NCI-H1092 treated with DMSO at 0.1 percent for 48 hours (cell line): Measurements from ENCODE around the gene CFAP221.

Source experiments
- DNase-seq: peaks from one replicate; lab custom pipeline; 2025; lab: John Stamatoyannopoulos, UW

The CFAP221 gene

DNA sequence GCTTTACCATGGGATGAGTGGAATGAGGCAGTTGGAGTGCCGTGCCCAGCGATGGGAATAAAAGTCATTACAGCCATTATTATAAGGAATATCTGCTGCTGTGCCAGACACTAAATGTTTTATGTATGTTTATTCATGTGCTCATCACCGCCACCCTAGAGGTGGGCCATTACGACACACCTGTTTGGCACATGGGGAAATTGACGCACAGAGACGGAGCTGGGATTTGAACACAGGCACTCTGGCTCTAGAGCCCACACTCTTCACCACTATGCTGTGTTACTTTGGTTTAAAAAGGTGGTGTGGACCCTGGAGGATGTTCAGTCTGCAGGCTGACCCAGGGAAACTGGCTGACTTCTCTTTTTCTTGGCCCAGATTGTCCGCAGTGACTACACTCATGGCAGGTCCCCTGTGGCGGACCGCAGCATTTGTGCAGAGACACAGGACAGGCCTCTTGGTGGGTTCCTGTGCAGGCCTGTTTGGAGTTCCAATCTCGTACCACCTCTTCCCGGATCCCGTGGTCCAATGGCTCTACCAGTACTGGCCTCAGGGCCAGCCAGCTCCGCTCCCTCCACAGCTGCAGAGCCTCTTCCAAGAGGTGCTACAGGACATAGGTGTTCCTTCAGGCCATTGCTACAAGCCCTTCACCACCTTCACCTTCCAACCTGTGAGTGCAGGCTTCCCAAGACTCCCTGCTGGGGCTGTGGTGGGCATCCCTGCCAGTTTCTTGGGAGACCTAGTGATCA is 136.4 kb downstream of the CFAP221 start:
- no peak for DNase-seq

DNA sequence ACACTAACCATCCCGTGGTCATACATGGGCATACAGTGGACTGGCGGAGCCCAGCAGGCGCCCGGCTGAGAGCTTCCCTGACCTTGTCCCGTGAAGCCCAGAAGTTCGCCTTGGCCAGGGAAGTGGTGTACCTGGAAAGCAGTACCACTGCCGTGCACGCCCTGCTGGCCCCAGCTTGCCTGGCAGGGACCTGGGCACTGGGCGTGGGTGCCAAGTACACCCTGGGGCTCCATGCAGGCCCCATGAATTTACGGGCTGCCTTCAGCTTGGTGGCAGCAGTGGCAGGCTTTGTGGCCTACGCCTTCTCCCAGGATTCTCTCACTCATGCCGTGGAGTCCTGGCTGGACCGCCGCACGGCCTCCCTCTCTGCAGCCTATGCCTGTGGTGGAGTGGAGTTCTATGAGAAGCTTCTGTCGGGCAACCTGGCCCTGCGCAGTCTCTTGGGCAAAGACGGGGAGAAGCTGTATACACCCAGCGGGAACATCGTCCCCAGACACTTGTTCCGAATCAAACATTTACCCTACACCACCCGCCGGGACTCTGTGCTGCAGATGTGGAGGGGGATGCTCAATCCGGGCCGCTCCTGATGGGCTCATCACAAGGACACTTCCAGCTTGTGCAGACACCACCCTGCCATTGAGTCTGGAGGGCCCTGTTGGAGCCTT is 137.1 kb downstream of the CFAP221 start:
- no peak for DNase-seq

- DNase-seq: no peak
Observed at GRCh38 chr2:119681868-119682220, 137.6 kb downstream of the CFAP221 start.

- no peak for DNase-seq
Observed at GRCh38 chr2:119682578-119682977, 138.3 kb downstream of the CFAP221 start.

- no peak for DNase-seq
Observed at GRCh38 chr2:119683074-119683712, 138.9 kb downstream of the CFAP221 start.

DNA sequence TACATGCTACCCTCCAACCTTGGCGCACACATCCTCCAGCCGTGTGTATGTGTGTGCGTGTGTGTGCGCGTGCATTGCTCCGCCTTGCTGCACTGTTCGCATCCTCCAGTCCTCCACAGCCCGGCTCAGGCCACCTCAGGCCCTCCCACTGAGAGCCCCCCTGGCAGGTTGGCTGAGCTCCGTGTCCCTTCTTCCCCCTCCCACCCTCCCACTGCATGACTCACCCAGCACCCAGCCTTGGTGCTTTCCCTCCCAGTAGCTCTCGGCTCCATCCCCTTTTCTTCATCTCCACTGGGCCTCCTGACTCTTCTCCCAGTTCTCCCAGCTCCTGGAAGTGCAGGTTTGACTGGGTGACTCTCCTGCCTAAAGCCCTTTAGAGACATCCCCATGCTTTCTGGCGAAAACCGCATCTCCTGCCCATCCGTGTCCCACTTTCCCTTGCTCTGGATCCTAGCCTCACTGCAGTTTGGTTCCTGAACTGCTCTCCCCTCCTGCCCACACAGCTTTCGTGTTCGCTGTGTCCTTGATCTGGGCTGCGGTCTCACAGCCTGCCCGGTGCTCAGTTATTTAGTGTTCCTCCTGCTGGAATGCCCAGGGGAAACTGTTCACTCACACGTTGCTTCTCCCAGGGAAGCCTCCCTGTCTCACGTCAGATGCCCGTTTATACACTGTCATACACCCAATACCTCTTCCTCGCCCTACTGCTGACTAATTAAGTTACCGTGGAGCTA is 139.6 kb downstream of the CFAP221 start:
- DNase-seq: no peak

GRCh38 chr2:119684518-119684917 is 140.3 kb downstream of the CFAP221 start:
- no peak for DNase-seq

DNA sequence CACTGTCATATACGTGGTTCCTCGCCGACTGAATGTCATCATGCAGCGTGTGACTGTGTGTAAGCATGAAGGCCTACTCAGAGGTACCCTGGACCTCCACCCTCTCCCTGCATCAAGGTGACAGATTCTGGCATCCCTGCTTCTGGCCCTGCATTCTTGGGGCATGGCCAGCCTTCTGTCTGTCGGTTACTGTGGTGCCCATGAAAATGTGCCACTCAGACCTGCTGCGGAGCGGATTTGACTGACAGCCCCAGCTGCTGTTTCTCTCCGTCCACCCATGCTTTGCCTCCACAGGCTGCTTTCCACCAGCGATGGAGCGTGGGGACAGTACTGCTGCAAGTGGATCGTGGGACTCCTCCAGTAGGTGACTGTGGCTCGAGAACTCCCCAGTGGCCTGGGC is 144.4 kb downstream of the CFAP221 start:
- DNase-seq: no peak

GRCh38 chr2:119689218-119689617 is 145.0 kb downstream of the CFAP221 start:
- no peak for DNase-seq

GRCh38 chr2:119691189-119691588 is 146.9 kb downstream of the CFAP221 start:
- no peak for DNase-seq

DNA sequence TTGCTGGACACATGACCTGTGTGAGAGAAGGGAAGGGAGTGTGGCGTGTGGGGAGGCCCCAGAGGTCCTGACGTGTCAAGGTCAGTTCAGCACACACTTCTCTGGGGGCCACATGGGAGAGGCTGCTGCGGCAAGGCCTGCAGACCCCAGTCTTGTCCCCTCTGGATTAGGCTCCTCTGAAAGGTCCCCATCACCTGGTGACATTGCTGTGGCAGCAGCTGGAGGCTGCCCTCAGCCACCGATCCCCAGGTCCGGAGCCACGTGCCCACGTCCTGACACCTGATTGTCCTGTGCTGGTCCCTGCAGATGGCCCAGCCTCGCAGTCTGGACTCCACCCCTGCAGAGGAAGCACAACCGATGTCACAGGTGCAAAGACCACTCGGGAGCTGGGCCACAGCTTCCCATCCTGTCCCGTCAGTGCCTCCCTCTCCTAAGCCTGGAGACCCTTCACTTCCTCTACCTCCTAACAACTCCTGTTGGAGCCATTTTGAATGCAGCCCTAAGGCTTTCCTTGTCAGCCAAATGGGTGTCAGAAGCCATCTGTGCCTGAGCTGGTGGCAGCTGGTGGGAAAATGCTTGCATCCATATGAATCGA is 147.5 kb downstream of the CFAP221 start:
- DNase-seq: no peak

DNA sequence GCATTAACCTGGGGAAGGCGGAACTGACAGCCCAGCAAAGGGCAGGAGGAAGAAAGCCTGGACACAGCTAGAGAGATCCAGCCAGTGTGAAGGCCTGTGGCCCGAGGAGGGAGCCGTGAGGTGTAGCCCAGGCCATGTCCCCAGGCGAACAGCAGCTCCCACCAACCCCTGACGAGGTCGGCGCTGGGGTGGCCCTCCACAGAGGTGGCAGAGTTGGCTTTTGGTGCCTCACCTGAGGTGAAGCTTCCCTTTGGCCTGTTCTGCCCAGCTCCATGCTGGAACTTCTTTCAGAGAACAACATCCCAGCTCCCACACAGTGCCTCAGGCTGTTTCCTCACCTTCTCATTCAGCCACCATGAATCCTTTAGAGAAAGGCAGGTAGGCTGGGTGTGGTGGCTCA is 148.1 kb downstream of the CFAP221 start:
- DNase-seq: no peak

DNA sequence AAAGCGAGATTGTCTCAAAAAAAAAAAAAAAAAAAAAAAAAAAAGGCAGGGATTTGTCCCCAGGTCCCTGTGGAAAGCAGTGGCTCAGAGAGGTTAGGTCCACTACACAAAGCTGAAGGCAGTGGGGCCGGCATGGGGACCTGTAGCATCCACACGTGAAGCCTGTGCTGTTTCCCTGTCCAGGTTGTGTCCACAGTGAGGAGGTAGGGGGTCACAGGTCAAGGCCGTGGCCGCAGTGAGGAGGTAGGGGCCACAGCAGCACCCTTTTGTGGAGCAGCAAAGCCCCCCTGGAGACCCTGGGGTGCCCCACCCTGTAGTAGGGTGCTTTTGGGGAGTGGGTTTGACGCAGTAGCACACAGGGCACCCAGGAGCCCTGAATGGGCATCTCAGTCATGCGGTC is 148.7 kb downstream of the CFAP221 start:
- no peak for DNase-seq

DNA sequence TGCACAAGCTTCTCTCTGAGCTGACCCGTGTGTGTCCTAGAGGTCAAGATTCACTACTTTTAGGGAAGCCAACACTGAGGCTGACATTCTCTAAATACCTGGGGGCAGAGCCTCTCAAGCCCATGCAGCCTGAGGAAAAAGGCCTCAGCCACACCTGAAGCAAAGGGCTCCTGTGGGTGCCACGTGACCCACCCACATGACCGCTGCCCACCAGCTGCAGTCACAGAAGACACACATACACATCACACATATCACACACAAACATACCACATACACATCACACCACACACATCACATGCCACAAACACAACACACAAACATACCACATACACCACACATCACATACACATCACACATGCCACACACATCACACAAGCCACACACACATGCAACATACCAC is 149.3 kb downstream of the CFAP221 start:
- DNase-seq: no peak

DNA sequence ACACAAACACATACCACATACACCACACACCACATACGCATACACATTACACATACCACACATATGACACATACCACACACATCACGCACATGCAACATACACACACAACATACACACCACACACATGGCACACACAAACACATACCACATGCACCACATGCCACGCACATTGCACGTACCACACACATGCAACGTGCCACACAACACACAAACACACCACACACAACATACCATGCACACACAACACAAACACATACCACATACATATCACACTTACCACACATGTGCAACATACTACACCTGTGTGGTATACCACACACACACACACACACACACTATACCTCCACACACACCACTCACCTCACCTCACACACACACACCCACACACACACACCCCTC is 149.7 kb downstream of the CFAP221 start:
- DNase-seq: no peak

GRCh38 chr2:119694470-119694844 is 150.2 kb downstream of the CFAP221 start:
- DNase-seq: no peak

DNA sequence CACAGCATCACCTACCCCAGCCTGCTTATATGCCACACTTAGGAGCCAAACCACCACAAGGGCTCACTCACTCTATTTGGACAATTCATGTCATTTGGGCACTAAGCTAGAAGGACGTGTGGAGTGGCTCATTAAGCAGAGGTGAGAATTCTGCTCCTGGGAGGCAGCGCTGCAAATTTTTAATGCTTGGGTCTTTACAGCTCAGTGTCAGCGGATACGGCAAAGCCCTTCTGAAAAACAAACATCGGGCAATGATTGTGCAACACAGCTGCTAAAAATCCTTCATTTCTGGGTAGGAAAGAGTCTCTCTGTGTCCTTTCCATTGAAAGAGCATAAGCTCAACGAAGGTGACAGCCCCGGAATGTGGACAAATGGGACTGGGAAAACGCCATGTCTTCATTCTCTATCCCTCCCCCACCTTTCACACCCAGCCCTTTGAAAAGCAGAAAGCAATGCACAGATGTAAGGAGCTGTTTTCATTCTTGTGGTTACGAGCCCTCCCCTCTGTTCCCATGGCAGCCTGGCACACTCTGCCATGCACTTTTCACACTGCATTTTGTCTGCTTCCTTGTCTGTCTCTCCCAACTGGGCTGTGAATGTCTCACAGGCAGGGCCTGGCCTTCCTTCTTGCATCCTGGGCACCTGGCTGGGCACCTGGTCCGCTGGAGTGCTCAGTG is 150.7 kb downstream of the CFAP221 start:
- peak; percentile 59 for DNase-seq

DNA sequence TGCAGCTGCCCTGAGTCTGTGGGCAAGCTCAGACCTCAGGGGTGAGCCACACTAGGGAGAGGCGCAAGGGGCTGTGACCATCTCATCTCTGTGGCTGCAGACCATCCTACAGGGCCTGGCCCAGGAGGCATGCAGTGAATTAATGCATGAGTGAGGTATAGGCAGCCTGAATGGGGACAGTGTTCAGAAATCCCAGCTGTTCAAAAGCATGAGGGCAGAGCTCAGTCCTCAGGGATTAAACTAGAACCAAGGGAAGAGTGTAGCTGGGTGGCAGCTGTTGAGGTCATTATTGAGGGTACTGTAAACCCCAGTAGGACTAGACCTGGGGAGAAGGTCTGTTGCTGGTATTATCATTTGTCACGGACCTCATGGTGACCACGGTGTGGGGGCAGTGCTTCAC is 151.8 kb downstream of the CFAP221 start:
- no peak for DNase-seq

DNA sequence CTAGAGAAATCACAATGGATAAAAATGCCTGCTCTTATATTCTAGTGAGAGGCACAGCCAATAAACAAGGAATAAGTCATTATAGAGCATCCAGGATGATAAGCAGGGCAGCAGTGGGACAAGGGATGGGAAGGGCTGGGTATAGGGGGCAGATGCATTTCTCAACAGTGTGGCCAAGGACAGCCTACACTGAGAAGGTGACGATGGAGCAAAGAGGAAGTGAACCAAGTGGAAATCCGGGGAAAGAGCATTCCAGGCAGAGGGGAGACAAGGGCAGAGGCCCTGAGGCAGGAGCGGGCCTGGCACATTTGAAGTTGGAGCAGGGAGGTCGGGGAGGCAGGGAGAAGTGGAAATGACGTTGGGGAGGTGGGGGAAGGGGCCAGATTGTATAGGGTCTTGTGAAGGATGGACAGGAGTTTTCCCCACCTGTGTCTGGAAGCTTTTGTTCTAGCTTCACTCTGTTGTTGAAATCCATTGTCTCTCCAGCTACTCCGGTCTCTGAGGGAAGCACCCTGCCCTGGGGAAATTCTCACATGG is 152.3 kb downstream of the CFAP221 start:
- no peak for DNase-seq

DNA sequence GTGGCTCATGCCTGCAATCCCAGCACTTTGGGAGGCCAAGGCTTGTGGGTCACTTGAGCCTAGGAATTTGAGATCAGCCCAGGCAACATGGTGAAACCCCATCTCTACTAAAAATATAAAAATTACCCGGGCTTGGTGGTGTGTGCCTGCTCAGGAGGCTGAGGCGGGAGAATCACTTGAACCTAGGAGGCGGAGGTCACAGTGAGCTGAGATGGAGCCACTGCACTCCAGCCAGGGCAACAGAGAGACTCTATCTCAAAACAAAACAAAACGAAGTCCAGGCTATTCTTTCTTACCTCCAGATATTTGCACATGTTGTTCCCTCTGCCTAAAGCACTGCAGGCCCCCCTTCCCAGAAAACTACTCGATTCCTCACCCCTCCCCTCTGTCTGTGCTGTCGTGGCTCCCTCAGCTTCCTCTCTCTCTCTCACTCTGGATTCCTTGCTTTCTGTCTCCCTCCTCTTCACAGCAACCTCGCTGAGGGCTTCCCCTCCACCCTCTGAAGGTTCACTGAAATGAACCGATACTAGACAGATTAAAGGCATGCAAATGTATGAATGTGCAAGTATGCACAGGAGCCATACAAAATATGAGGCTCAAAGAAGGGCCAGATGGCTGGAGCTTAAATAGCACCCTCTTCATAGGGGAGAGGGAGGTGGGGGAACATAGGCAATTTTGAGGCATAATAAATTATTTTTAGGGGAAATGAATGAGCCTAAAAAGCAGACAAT is 153.2 kb downstream of the CFAP221 start:
- no peak for DNase-seq

GRCh38 chr2:119698246-119698645 is 154.0 kb downstream of the CFAP221 start:
- DNase-seq: no peak
